Loucy (cell line): ENCODE results near the gene SLC29A3.

ENCODE experiments used
- EZH2phosphoT487 ChIP-seq: fragments of 200-600 bp; IDR thresholded peaks from 2 replicates; pipeline ENCODE4 v1.6.1; 2018; ENCODE audit warnings: antibody characterized with exemption, mild to moderate bottlenecking, moderate library complexity, borderline replicate concordance
- TF ChIP-seq, protein P1 (sequence below): fragments of 200-600 bp; sonication (generic); conservative IDR thresholded peaks from 2 replicates; pipeline ENCODE4 v1.5.1; 2014; ENCODE audit warnings: mild to moderate bottlenecking, antibody characterized with exemption, low read length

DNA sequence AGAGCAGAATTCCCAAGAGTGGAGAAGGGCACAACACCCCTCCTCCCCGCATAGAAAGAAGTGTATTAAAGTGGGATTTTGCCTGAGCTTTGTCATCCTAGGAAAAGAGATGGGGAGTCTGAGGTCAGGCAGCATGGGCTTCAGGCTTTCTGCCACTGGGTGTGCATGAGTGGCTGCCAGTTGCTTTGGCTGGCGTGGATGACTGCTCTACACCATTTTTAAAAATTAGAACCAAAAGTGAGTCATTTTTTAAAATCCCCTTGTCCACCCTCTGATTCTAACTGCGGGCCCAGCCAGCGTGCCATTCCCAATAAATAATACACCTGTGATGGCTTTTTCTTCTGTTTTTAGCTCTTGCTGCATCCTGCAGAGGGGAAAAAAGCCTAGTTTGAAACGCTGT is 13.4 kb downstream of the SLC29A3 start:
- TF ChIP-seq, protein P1, sequence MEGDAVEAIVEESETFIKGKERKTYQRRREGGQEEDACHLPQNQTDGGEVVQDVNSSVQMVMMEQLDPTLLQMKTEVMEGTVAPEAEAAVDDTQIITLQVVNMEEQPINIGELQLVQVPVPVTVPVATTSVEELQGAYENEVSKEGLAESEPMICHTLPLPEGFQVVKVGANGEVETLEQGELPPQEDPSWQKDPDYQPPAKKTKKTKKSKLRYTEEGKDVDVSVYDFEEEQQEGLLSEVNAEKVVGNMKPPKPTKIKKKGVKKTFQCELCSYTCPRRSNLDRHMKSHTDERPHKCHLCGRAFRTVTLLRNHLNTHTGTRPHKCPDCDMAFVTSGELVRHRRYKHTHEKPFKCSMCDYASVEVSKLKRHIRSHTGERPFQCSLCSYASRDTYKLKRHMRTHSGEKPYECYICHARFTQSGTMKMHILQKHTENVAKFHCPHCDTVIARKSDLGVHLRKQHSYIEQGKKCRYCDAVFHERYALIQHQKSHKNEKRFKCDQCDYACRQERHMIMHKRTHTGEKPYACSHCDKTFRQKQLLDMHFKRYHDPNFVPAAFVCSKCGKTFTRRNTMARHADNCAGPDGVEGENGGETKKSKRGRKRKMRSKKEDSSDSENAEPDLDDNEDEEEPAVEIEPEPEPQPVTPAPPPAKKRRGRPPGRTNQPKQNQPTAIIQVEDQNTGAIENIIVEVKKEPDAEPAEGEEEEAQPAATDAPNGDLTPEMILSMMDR = no peak
- no peak for TF ChIP-seq EZH2phosphoT487
